ENCODE results near the gene CHD9. TPM values are rescaled to one million over a fixed set of nuclear protein-coding genes. Genes with fewer than 3 reads are reported as not detected.

Gene CHD9
- total RNA-seq, 1 experiment from 2014 or later = 18.9 TPM

GRCh38 chr16:53022374-53022773 is 32.4 kb upstream of the CHD9 start:
- no peak overlapping the region for H3K4me2 ChIP-seq (ENCODE audit: low read length)
- ATAC-seq = peak; percentile 97
- CTCF ChIA-PET = interaction anchor here (0.7 to 2.4 kb wide), 5 partner anchors 45 to 831 kb away, joined by 3 to 9 read pairs (median 3); no protein-coding TSS in a partner anchor

More at GRCh38 chr16:53022374-53022773, 32.4 kb upstream of the CHD9 start:
- Histone ChIP-seq H2AFZ (ENCODE audit: low read depth, low read length, poor library complexity, severe bottlenecking) (no peak overlapping the region), H3K36me3 (ENCODE audit: control insufficient read depth in 1 of 2, insufficient read depth in 2 of 2, low read length in 2 of 2) (no peaks in the 10 kb centered on the region), H3K27ac (ENCODE audit: low read depth, low read length) (no peak overlapping the region), H3K4me3 (replicated peaks in 1 of 2; ENCODE audit: low read depth in 1 of 2, low read length in 2 of 2) (no peak overlapping the region), H3K9me2 (ENCODE audit: insufficient read depth) (no peaks in the 10 kb centered on the region), H3K4me1 (ENCODE audit: control insufficient read depth in 1 of 2, insufficient read depth in 2 of 2, low read length in 2 of 2) (no peaks in the 10 kb centered on the region), H3K79me2 (ENCODE audit: insufficient read depth, low read length) (no peaks in the 10 kb centered on the region), H4K20me1 (ENCODE audit: insufficient read depth) (no peaks in the 10 kb centered on the region), H3K9me3 (ENCODE audit: control insufficient read depth in 1 of 2, insufficient read depth in 1 of 2, low read depth in 1 of 2, low read length in 2 of 2) (no peaks in the 10 kb centered on the region), H3K27me3 (ENCODE audit: insufficient read depth, low read length) (no peaks in the 10 kb centered on the region), H3K9ac (ENCODE audit: low read length) (no peak overlapping the region)
- POLR2A ChIA-PET = no interaction called here
- RAD21 ChIA-PET (ENCODE audit: low non-redundant PET in 1 of 2, low total read pairs in 2 of 2, uncharacterized antibody in 2 of 2, unreplicated experiment in 2 of 2) = interaction anchor here in 1 of 2 experiments (0.6 to 2.2 kb wide), 2 partner anchors 325 to 831 kb away, joined by 4 to 5 read pairs; no protein-coding TSS in a partner anchor
- peak; percentile 41 for DNase-seq (ENCODE audit: low read depth, low spot score)
- intact Hi-C loops (cut with micrococcal nuclease) = loop anchor here (1.0 kb wide), 2 partner anchors 110 to 831 kb away; no protein-coding TSS in a partner anchor
- TF ChIP-seq ZFX (IDR thresholded peaks at IDR 0.05) = no peak
- TF ChIP-seq SRF (IDR thresholded peaks at IDR 0.05; ENCODE audit: low read depth) = no peak
- TF ChIP-seq EZH2 (IDR thresholded peaks at IDR 0.05) = no peak
- TF ChIP-seq YY1 (IDR thresholded peaks at IDR 0.05; ENCODE audit: extremely low read depth, insufficient replicate concordance, low read depth, low read length) = no peak
- no peak for TF ChIP-seq CBX3 (IDR thresholded peaks at IDR 0.05; ENCODE audit: low read depth)
- no peak for TF ChIP-seq JUND (IDR thresholded peaks at IDR 0.05)
- TF ChIP-seq TCF7L2 (IDR thresholded peaks at IDR 0.05; ENCODE audit: borderline replicate concordance, extremely low read depth, insufficient read depth, insufficient read length) = no peak
- TF ChIP-seq, protein P1, sequence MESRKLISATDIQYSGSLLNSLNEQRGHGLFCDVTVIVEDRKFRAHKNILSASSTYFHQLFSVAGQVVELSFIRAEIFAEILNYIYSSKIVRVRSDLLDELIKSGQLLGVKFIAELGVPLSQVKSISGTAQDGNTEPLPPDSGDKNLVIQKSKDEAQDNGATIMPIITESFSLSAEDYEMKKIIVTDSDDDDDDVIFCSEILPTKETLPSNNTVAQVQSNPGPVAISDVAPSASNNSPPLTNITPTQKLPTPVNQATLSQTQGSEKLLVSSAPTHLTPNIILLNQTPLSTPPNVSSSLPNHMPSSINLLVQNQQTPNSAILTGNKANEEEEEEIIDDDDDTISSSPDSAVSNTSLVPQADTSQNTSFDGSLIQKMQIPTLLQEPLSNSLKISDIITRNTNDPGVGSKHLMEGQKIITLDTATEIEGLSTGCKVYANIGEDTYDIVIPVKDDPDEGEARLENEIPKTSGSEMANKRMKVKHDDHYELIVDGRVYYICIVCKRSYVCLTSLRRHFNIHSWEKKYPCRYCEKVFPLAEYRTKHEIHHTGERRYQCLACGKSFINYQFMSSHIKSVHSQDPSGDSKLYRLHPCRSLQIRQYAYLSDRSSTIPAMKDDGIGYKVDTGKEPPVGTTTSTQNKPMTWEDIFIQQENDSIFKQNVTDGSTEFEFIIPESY (IDR thresholded peaks at IDR 0.05; ENCODE audit: extremely low read depth, insufficient replicate concordance, low read length) = no peak
- no peak for TF ChIP-seq POLR2AphosphoS5 (IDR thresholded peaks at IDR 0.05; ENCODE audit: low read depth, low read length)
- TF ChIP-seq RAD21 (IDR thresholded peaks at IDR 0.05; ENCODE audit: low read depth) = peak; percentile 79
- TF ChIP-seq, protein P2, sequence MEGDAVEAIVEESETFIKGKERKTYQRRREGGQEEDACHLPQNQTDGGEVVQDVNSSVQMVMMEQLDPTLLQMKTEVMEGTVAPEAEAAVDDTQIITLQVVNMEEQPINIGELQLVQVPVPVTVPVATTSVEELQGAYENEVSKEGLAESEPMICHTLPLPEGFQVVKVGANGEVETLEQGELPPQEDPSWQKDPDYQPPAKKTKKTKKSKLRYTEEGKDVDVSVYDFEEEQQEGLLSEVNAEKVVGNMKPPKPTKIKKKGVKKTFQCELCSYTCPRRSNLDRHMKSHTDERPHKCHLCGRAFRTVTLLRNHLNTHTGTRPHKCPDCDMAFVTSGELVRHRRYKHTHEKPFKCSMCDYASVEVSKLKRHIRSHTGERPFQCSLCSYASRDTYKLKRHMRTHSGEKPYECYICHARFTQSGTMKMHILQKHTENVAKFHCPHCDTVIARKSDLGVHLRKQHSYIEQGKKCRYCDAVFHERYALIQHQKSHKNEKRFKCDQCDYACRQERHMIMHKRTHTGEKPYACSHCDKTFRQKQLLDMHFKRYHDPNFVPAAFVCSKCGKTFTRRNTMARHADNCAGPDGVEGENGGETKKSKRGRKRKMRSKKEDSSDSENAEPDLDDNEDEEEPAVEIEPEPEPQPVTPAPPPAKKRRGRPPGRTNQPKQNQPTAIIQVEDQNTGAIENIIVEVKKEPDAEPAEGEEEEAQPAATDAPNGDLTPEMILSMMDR (IDR thresholded peaks at IDR 0.05 in 2 of 3, conservative IDR thresholded peaks at IDR 0.05 in 1 of 3; ENCODE audit: borderline replicate concordance in 1 of 3, insufficient read depth in 1 of 3, low read depth in 2 of 3, low read length in 2 of 3) = peak; percentile 45 to 68 (median 47); a peak in 4 of 6 replicates
- TF ChIP-seq ZNF274 (IDR thresholded peaks at IDR 0.05; ENCODE audit: low read depth, low read length) = no peak
- no TSS peak for BruUV-seq (replicated peaks)

Data from HCT116 (cell line).